ENCODE measurements around the gene DCAF11. TPM values are rescaled to one million over a fixed set of nuclear protein-coding genes. Genes with fewer than 3 reads are reported as not detected.

The DCAF11 gene
- total and polyA plus RNA-seq, 2 donors (not counting 1 experiment from before 2014, with no cell fraction given) = 64.5 to 96.3 TPM

- Mint-ChIP-seq H3K4me3 (no peak overlapping the region), H3K9me3 (ENCODE audit: insufficient read depth) (no peaks in the 10 kb centered on the region), H3K27ac (peak overlapping the region; percentile 32), H3K27me3 (no peaks in the 10 kb centered on the region), H3K4me1 (peaks cover 34% of the 10 kb centered on the region)
- TF ChIP-seq EZH2 (IDR thresholded peaks at IDR 0.05; ENCODE audit: borderline replicate concordance, insufficient read depth, low read depth, low read length, poor library complexity, severe bottlenecking) = no peak
- TF ChIP-seq CTCF (IDR thresholded peaks at IDR 0.05) = no peak
- Histone ChIP-seq H3K4me2 (replicated peaks; ENCODE audit: low read depth, low read length, poor library complexity, severe bottlenecking) (peak overlapping the region; percentile 29), H3K4me1 (ENCODE audit: control insufficient read depth in 2 of 2, insufficient read depth in 2 of 2, low read length in 2 of 2) (peaks cover 33 to 34% of the 10 kb centered on the region in 2 donors), H3K9ac (ENCODE audit: low read length) (no peak overlapping the region), H2AFZ (ENCODE audit: insufficient read depth, low read depth, low read length, poor library complexity, severe bottlenecking) (peak overlapping the region; percentile 22), H3K36me3 (replicated peaks in 1 of 2; ENCODE audit: control extremely low read depth in 1 of 2, control insufficient read depth in 1 of 2, extremely low read depth in 1 of 2, insufficient read depth in 2 of 2, low read length in 1 of 2) (peaks cover 0 to 1% of the 10 kb centered on the region in 2 experiments), H3K27ac (ENCODE audit: low read length in 2 of 2) (no peak overlapping the region), H3K27me3 (replicated peaks in 1 of 4; ENCODE audit: control extremely low read depth in 1 of 4, control insufficient read depth in 3 of 4, insufficient read depth in 4 of 4, low read length in 3 of 4) (no peaks in the 10 kb centered on the region), H4K20me1 (ENCODE audit: control insufficient read depth, insufficient read depth, low read length, poor library complexity, severe bottlenecking) (peaks cover 7% of the 10 kb centered on the region), H3K9me3 (ENCODE audit: control extremely low read depth in 1 of 3, control insufficient read depth in 2 of 3, insufficient read depth in 1 of 3, low read length in 2 of 3) (no peaks in the 10 kb centered on the region), H3K79me2 (ENCODE audit: control insufficient read depth, insufficient read depth, low read length) (peaks cover 21% of the 10 kb centered on the region), H3K4me3 (ENCODE audit: control extremely low read depth in 1 of 5, extremely low read depth in 1 of 5, insufficient read depth in 1 of 5, low read depth in 2 of 5, low read length in 4 of 5) (no peak overlapping the region)
- ATAC-seq (ENCODE audit: low read depth) (no peak), DNase-seq (peak; percentile 18)
- CTCF ChIA-PET = interaction anchor here (3.0 kb wide), 1 partner anchor 29 kb away, joined by 12 read pairs; the partner anchor contains the start of gene IRF9
- WGBS (ENCODE audit: insufficient coverage) = 40% methylated on average over 24 of the region's 24 CpGs
- POLR2A ChIA-PET = interaction anchor here (1.2 kb wide), 1 partner anchor 81 kb away, joined by 3 read pairs; the partner anchor contains the start of gene CHMP4A
- intact Hi-C loops (cut with micrococcal nuclease) = no loop called here
Measured at GRCh38 chr14:24132061-24132685, 17.6 kb downstream of the DCAF11 start.

GRCh38 chr14:24132976-24133375 is 18.4 kb downstream of the DCAF11 start:
- Histone ChIP-seq H3K4me3 (ENCODE audit: control extremely low read depth in 1 of 5, extremely low read depth in 1 of 5, insufficient read depth in 1 of 5, low read depth in 2 of 5, low read length in 4 of 5) (no peak overlapping the region), H3K9ac (ENCODE audit: low read length) (no peak overlapping the region), H3K4me1 (ENCODE audit: control insufficient read depth in 2 of 2, insufficient read depth in 2 of 2, low read length in 2 of 2) (peaks cover 30 to 32% of the 10 kb centered on the region in 2 donors), H3K4me2 (replicated peaks; ENCODE audit: low read depth, low read length, poor library complexity, severe bottlenecking) (no peak overlapping the region), H3K27ac (ENCODE audit: low read length in 2 of 2) (no peak overlapping the region), H3K27me3 (replicated peaks in 1 of 4; ENCODE audit: control extremely low read depth in 1 of 4, control insufficient read depth in 3 of 4, insufficient read depth in 4 of 4, low read length in 3 of 4) (no peaks in the 10 kb centered on the region), H3K36me3 (replicated peaks in 1 of 2; ENCODE audit: control extremely low read depth in 1 of 2, control insufficient read depth in 1 of 2, extremely low read depth in 1 of 2, insufficient read depth in 2 of 2, low read length in 1 of 2) (peaks cover 0 to 9% of the 10 kb centered on the region in 2 experiments), H3K9me3 (ENCODE audit: control extremely low read depth in 1 of 3, control insufficient read depth in 2 of 3, insufficient read depth in 1 of 3, low read length in 2 of 3) (no peaks in the 10 kb centered on the region), H2AFZ (ENCODE audit: insufficient read depth, low read depth, low read length, poor library complexity, severe bottlenecking) (no peak overlapping the region), H4K20me1 (ENCODE audit: control insufficient read depth, insufficient read depth, low read length, poor library complexity, severe bottlenecking) (peaks cover 11% of the 10 kb centered on the region), H3K79me2 (ENCODE audit: control insufficient read depth, insufficient read depth, low read length) (peaks cover 29% of the 10 kb centered on the region)
- POLR2A ChIA-PET = interaction anchor here (1.2 to 1.3 kb wide), 3 partner anchors 17 to 81 kb away, joined by 3 to 10 read pairs (median 3); partner anchors contain the start of gene CHMP4A
- Mint-ChIP-seq H3K4me1 (peaks cover 33% of the 10 kb centered on the region), H3K4me3 (no peak overlapping the region), H3K9me3 (ENCODE audit: insufficient read depth) (no peaks in the 10 kb centered on the region), H3K27ac (peak overlapping the region; percentile 28), H3K27me3 (no peaks in the 10 kb centered on the region)
- no peak for ATAC-seq (ENCODE audit: low read depth)
- CTCF ChIA-PET = interaction anchor here (1.2 to 3.0 kb wide), 3 partner anchors 16 to 28 kb away, joined by 3 to 12 read pairs (median 6); partner anchors contain the start of genes IRF9 and NRL
- intact Hi-C loops (cut with micrococcal nuclease) = no loop called here
- no peak for DNase-seq
- no CpG with 5 or more reads among the region's 2 CpGs for WGBS (ENCODE audit: insufficient coverage)
- no peak for TF ChIP-seq CTCF (IDR thresholded peaks at IDR 0.05)
